ENCODE data around the gene ADAMTS4. TPM values are rescaled to one million over a fixed set of nuclear protein-coding genes. Genes with fewer than 3 reads are reported as not detected.
A peak's percentile ranks its signal among the peaks of the same experiment; 100 is the strongest.

The ADAMTS4 gene
- total and polyA plus RNA-seq, 9 of the 15 experiments (the other 6 are each of a cell fraction or from before 2014, with no cell fraction given) = 0.07 to 3.7 (median 0.41) TPM

GRCh38 chr1:161192476-161193465 is 6.1 kb downstream of the ADAMTS4 start (continued):
- no peak for TF ChIP-seq TFE3 (CRISPR knock-in tag; IDR thresholded peaks at IDR 0.05)
- no peak for TF ChIP-seq ILK (tag; IDR thresholded peaks at IDR 0.05; ENCODE audit: borderline replicate concordance, low read depth)
- TF ChIP-seq SOX6 (IDR thresholded peaks at IDR 0.05) = peak; percentile 38
- TF ChIP-seq JUND (IDR thresholded peaks at IDR 0.05; ENCODE audit: borderline replicate concordance, low read depth, low read length) = peak; percentile 32; the same call in 1 of the 2 replicates
- no peak for TF ChIP-seq JUND (tag; IDR thresholded peaks at IDR 0.05; ENCODE audit: borderline replicate concordance, low read depth, low read length)
- no peak for TF ChIP-seq ZNF134 (CRISPR knock-in tag; conservative IDR thresholded peaks at IDR 0.05)
- no peak for TF ChIP-seq PTRF (tag; IDR thresholded peaks at IDR 0.05)
- no peak for TF ChIP-seq MXI1 (IDR thresholded peaks at IDR 0.05; ENCODE audit: low read depth, low read length)
- 0 out of 2 replicates have a peak, but pooled peaks have one; percentile 30 for TF ChIP-seq KLF16 (IDR thresholded peaks at IDR 0.05)
- TF ChIP-seq HNRNPLL (IDR thresholded peaks at IDR 0.05; ENCODE audit: low read depth, low read length, poor library complexity, severe bottlenecking) = no peak
- TF ChIP-seq PKNOX1 (IDR thresholded peaks at IDR 0.05) = peak; percentile 21; the same call in 1 of the 2 replicates
- 0 out of 2 replicates have a peak, but pooled peaks have one; percentile 22 for TF ChIP-seq MAFK (IDR thresholded peaks at IDR 0.05; ENCODE audit: low read length)
- no peak for TF ChIP-seq ZBTB17 (CRISPR knock-in tag; IDR thresholded peaks at IDR 0.05)
- TF ChIP-seq ZNF655 (CRISPR knock-in tag; IDR thresholded peaks at IDR 0.05) = no peak
- no peak for TF ChIP-seq TEAD4 (IDR thresholded peaks at IDR 0.05; ENCODE audit: low read length)
- TF ChIP-seq TEAD4 (CRISPR knock-in tag; IDR thresholded peaks at IDR 0.05; ENCODE audit: borderline replicate concordance) = no peak
- TF ChIP-seq ZC3H11A (IDR thresholded peaks at IDR 0.05; ENCODE audit: low read depth, low read length) = 0 out of 2 replicates have a peak, but pooled peaks have one; percentile 30
- TF ChIP-seq HNRNPH1 (optimal IDR thresholded peaks at IDR 0.05; ENCODE audit: low read depth, low read length) = no peak
- TF ChIP-seq SMARCB1 (IDR thresholded peaks at IDR 0.05; ENCODE audit: insufficient read length, low read depth) = no peak
- no peak for TF ChIP-seq ZNF121 (CRISPR knock-in tag; conservative IDR thresholded peaks at IDR 0.05)
- no peak for TF ChIP-seq ZZZ3 (IDR thresholded peaks at IDR 0.05)
- TF ChIP-seq RB1 (IDR thresholded peaks at IDR 0.05; ENCODE audit: low read depth) = 0 out of 2 replicates have a peak, but pooled peaks have one; percentile 36
- no peak for TF ChIP-seq NCOA1 (IDR thresholded peaks at IDR 0.05; ENCODE audit: low read depth)
- TF ChIP-seq RCOR1 (IDR thresholded peaks at IDR 0.05; ENCODE audit: borderline replicate concordance in 1 of 2, low read depth in 2 of 2, low read length in 2 of 2) = peak in 1 of 2 experiments; percentile 42; a peak in 1 of 4 replicates
- TF ChIP-seq PHF20 (IDR thresholded peaks at IDR 0.05; ENCODE audit: partially characterized antibody) = no peak
- TF ChIP-seq ZFP30 (CRISPR knock-in tag; IDR thresholded peaks at IDR 0.05; ENCODE audit: borderline replicate concordance) = no peak
